K562 (cell line): ENCODE results near the gene NDUFAF8. TPM values are rescaled to one million over a fixed set of nuclear protein-coding genes. Genes with fewer than 3 reads are reported as not detected.

Source experiments
- CC2D1A ChIP-seq: fragments of 450-650 bp; IDR thresholded peaks from 2 replicates; pipeline ENCODE4 v1.6.1; 2017; ENCODE audit warnings: mild to moderate bottlenecking
- ELF2 ChIP-seq: fragments of 250-450 bp; sonication (Bioruptor Pico); IDR thresholded peaks from 2 replicates; pipeline ENCODE4 v1.5.0; 2021; ENCODE audit warnings: mild to moderate bottlenecking
- EP300 ChIP-seq: IDR thresholded peaks from 2 replicates; pipeline ENCODE4 v1.6.1; 2012; ENCODE audit warnings: low read length, improper control_type of control experiment
- FOXJ2 ChIP-seq: fragments of 200-800 bp; sonication (Bioruptor generic); IDR thresholded peaks from 2 replicates; pipeline ENCODE4 v1.6.1; 2016; ENCODE audit warnings: missing genetic modification characterization, missing compliant biosample characterization
- FOXM1 ChIP-seq, 2 experiments: fragments of 450-650 bp in 1 of 2; sonication (generic) in 1 of 2; formaldehyde crosslinking in 1 of 2; IDR thresholded peaks; 2 replicates each; pipeline versions ENCODE4 v1.6.1 to v1.9.0; 2017 to 2022; ENCODE audit warnings: low read depth in 2 of 2, mild to moderate bottlenecking in 2 of 2, missing genetic modification reagents in 1 of 2, moderate library complexity in 1 of 2
- KDM5B ChIP-seq: fragments of 200-600 bp; sonication (generic); IDR thresholded peaks from 2 replicates; pipeline ENCODE4 v1.6.1; 2012; ENCODE audit warnings: low read depth, mild to moderate bottlenecking, moderate library complexity, low read length, control low read depth, inconsistent platforms; ENCODE audit not compliant: insufficient replicate concordance
- MAZ ChIP-seq, 2 experiments: fragments of 450-650 bp in 1 of 2; sonication (generic) in 1 of 2; formaldehyde crosslinking; IDR thresholded peaks in 1 of 2; conservative IDR thresholded peaks in 1 of 2; 2 replicates each; pipeline versions ENCODE4 v1.4.0 to v1.5.0; 2020; ENCODE audit warnings: mild to moderate bottlenecking in 1 of 2, missing genetic modification reagents in 1 of 2
- MYBL2 ChIP-seq, 2 experiments: fragments of 450-650 bp in 1 of 2; sonication (generic) in 1 of 2; formaldehyde crosslinking in 1 of 2; IDR thresholded peaks; 2 replicates each; pipeline versions ENCODE4 v1.6.1 to v1.8.1; 2017 to 2022; ENCODE audit warnings: borderline replicate concordance in 1 of 2, inconsistent platforms in 1 of 2, low read depth in 1 of 2, mild to moderate bottlenecking in 1 of 2, missing genetic modification reagents in 1 of 2, moderate library complexity in 1 of 2
- RB1 ChIP-seq: fragments of 450-650 bp; IDR thresholded peaks from 2 replicates; pipeline ENCODE4 v1.6.1; 2017; ENCODE audit warnings: low read depth, mild to moderate bottlenecking
- RCOR1 ChIP-seq, 2 experiments: IDR thresholded peaks; 2 replicates each; pipeline ENCODE4 v1.6.1; 2012; ENCODE audit warnings: low read depth in 2 of 2, low read length in 2 of 2, borderline replicate concordance in 1 of 2, improper control_type of control experiment in 1 of 2
- SMC3 ChIP-seq: conservative IDR thresholded peaks from 2 replicates; pipeline ENCODE4 v1.6.1; 2011; ENCODE audit warnings: low read depth, low read length, improper control_type of control experiment; ENCODE audit not compliant: insufficient read depth
- ZBTB7A ChIP-seq: IDR thresholded peaks from 2 replicates; pipeline ENCODE4 v1.6.1; 2011; ENCODE audit warnings: low read depth, mild to moderate bottlenecking, low read length, moderate library complexity, borderline replicate concordance; ENCODE audit not compliant: control insufficient read depth
- ZNF146 ChIP-seq: IDR thresholded peaks from one replicate; pipeline ENCODE4 v1.6.1; 2018; ENCODE audit warnings: missing compliant biosample characterization; ENCODE audit not compliant: unreplicated experiment
- ZNF445 ChIP-seq: fragments of 250-450 bp; sonication (Bioruptor Pico); IDR thresholded peaks from 2 replicates; pipeline ENCODE4 v1.4.0; 2020; ENCODE audit warnings: low read depth, mild to moderate bottlenecking, moderate library complexity
- polyA plus RNA-seq, 8 experiments: library from polyadenylated mRNA; depleted of rRNA in 4 of 8; stranded (reverse) in 5 of 8; unstranded in 3 of 8; fragments of >200 nt; fragmentation: Nextera tagmentation in 2 of 8; fragmentation: Illumina TruSeq in 1 of 8; extraction: Ambion mirVana in 2 of 8; extraction: Trizol in 1 of 8; gene quantifications; 2 replicates each; pipeline versions ENCODE4 v1.2.1 to v1.2.3, GENCODE V29; 2011 to 2014; ENCODE audit warnings: inconsistent platforms in 1 of 8, missing spikeins in 1 of 8
- total RNA-seq, 7 experiments: library from RNA; depleted of rRNA in 6 of 7; stranded (reverse); fragments of >200 nt in 6 of 7; fragmentation: Illumina TruSeq in 2 of 7; extraction: Trizol in 2 of 7; gene quantifications; 2 replicates each; pipeline versions ENCODE4 v1.2.1 to v1.2.3, GENCODE V29; 2011 to 2021; ENCODE audit warnings: low replicate concordance in 1 of 7
- TF ChIP-seq, protein P1 (sequence below), 3 experiments: IDR thresholded peaks in 2 of 3; conservative IDR thresholded peaks in 1 of 3; 2 replicates each; pipeline ENCODE4 v1.5.1; 2011 to 2012; ENCODE audit warnings: low read length in 3 of 3, mild to moderate bottlenecking in 3 of 3, control low read depth in 2 of 3, improper control_type of control experiment in 1 of 3, inconsistent platforms in 1 of 3, low read depth in 1 of 3, mixed read lengths in 1 of 3, moderate library complexity in 1 of 3; ENCODE audit not compliant: insufficient read depth in 2 of 3
- TF ChIP-seq, protein P2 (sequence below): sonication (generic); formaldehyde crosslinking; IDR thresholded peaks from 2 replicates; pipeline ENCODE4 v1.8.0; 2022; ENCODE audit warnings: missing genetic modification reagents, mild to moderate bottlenecking, borderline replicate concordance

NDUFAF8 gene
- total and polyA plus RNA-seq, 9 of the 15 experiments (the other 6 are each of a cell fraction or from before 2014, with no cell fraction given): 13.5 to 144 (median 90.0) TPM

DNA sequence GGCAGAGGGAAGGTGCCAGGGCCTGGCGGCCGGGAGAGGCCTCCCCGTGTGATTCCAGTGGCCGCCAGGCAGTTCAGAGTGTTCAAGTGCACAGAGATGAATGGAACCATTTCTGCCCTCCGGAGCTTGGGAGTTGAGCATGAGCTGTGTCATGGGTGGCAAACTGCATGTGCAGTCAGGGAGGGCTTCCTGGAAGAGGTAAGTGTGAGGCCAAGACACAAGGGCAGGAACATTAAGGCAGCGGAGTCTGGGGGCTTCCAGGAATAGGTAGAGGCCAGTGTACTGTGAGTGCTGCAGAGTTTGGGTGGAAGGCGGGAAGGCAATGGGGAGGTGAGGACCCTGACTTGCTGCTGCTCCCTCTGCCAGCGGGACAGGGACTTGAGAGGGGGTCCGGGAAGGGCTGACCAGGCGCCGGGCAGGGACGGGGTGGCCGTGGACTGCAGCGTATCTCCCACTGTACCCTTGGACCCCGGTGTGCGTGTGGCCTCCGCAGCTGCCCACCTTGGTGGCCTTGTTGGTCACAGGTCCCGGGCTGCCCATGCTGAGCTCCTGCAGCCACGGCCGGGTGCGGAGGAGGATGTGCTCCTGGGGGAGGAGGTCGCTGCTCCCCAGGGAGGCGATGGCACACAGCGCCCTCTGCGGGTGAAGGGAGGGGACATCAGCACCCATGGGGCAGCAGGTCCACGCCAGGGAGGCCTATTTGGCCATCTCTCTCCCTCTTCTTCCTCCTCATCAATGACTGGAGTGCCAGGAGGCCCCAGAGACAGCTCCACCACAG, 8.9 kb upstream of the NDUFAF8 start (continued):
- TF ChIP-seq FOXJ2 (tag) (no peak), ELF2 (CRISPR knock-in tag) (no peak), RB1 (peak; percentile 82), SMC3 (peak; percentile 79), ZNF146 (CRISPR knock-in tag) (no peak), MAZ (CRISPR knock-in tag; conservative IDR thresholded peaks at IDR 0.05 in 1 of 2, IDR thresholded peaks at IDR 0.05 in 1 of 2) (peak in 1 of 2 experiments; percentile 72; a peak in 2 of 4 replicates), MYBL2 (IDR thresholded peaks at IDR 0.05; ENCODE audit: low read depth) (no peak), MYBL2 (CRISPR knock-in tag; IDR thresholded peaks at IDR 0.05; ENCODE audit: borderline replicate concordance) (no peak), CC2D1A (0 out of 2 replicates have a peak, but pooled peaks have one; percentile 11), RCOR1 (IDR thresholded peaks at IDR 0.05; ENCODE audit: borderline replicate concordance in 1 of 2, low read depth in 2 of 2, low read length in 2 of 2) (peak in 1 of 2 experiments; percentile 55; a peak in 1 of 4 replicates), ZNF445 (no peak), EP300 (no peak), FOXM1 (IDR thresholded peaks at IDR 0.05; ENCODE audit: low read depth) (no peak), FOXM1 (CRISPR knock-in tag; IDR thresholded peaks at IDR 0.05; ENCODE audit: low read depth) (no peak), ZBTB7A (peak; percentile 63; the same call in 1 of the 2 replicates), KDM5B (no peak)
- TF ChIP-seq, protein P1, sequence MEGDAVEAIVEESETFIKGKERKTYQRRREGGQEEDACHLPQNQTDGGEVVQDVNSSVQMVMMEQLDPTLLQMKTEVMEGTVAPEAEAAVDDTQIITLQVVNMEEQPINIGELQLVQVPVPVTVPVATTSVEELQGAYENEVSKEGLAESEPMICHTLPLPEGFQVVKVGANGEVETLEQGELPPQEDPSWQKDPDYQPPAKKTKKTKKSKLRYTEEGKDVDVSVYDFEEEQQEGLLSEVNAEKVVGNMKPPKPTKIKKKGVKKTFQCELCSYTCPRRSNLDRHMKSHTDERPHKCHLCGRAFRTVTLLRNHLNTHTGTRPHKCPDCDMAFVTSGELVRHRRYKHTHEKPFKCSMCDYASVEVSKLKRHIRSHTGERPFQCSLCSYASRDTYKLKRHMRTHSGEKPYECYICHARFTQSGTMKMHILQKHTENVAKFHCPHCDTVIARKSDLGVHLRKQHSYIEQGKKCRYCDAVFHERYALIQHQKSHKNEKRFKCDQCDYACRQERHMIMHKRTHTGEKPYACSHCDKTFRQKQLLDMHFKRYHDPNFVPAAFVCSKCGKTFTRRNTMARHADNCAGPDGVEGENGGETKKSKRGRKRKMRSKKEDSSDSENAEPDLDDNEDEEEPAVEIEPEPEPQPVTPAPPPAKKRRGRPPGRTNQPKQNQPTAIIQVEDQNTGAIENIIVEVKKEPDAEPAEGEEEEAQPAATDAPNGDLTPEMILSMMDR (IDR thresholded peaks at IDR 0.05 in 2 of 3, conservative IDR thresholded peaks at IDR 0.05 in 1 of 3; ENCODE audit: insufficient read depth in 2 of 3, low read depth in 1 of 3, low read length in 3 of 3): peak; percentile 86 to 93 (median 88)
- TF ChIP-seq, protein P2, sequence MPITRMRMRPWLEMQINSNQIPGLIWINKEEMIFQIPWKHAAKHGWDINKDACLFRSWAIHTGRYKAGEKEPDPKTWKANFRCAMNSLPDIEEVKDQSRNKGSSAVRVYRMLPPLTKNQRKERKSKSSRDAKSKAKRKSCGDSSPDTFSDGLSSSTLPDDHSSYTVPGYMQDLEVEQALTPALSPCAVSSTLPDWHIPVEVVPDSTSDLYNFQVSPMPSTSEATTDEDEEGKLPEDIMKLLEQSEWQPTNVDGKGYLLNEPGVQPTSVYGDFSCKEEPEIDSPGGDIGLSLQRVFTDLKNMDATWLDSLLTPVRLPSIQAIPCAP (CRISPR knock-in tag): no peak
